WTC11 (cell line): ENCODE results near the gene TMX1. TPM values are rescaled to one million over a fixed set of nuclear protein-coding genes. Genes with fewer than 3 reads are reported as not detected.

ENCODE experiments used
- ATAC-seq: fragments of 200-7000 bp; cut with Tn5 transposase; 2 replicates; pipeline ENCODE4 v1.10.0; 2021; ENCODE audit warnings: mild to moderate bottlenecking, moderate library complexity
- CTCF ChIA-PET: fragments of 300-600 bp; sonication (Branson Sonifier 250); formaldehyde crosslinking; loops from one replicate; lab custom pipeline; 2021; ENCODE audit warnings: antibody characterized with exemption; lab: Charles Lee
- POLR2A ChIA-PET: fragments of 350-600 bp; sonication (Branson Sonifier 250); formaldehyde crosslinking; loops from one replicate; lab custom pipeline; 2021; ENCODE audit warnings: antibody characterized with exemption; lab: Charles Lee
- DNase-seq: peaks from one replicate; pipeline ENCODE4 v3.0.0; 2021; ENCODE audit warnings: low spot score
- H3K27ac Mint-ChIP-seq: 2 replicates; pipeline ENCODE4 v1.8.0; 2021; ENCODE audit warnings: mixed read lengths
- H3K27me3 Mint-ChIP-seq: 2 replicates; pipeline ENCODE4 v1.8.0; 2021; ENCODE audit warnings: low read depth, mild to moderate bottlenecking, moderate library complexity, mixed read lengths
- H3K36me3 Mint-ChIP-seq: 2 replicates; pipeline ENCODE4 v1.8.0; 2021; ENCODE audit warnings: mixed read lengths
- H3K4me1 Mint-ChIP-seq: 2 replicates; pipeline ENCODE4 v1.8.0; 2022; ENCODE audit warnings: mixed read lengths
- H3K4me3 Mint-ChIP-seq: 2 replicates; pipeline ENCODE4 v1.8.0; 2021; ENCODE audit warnings: mild to moderate bottlenecking, moderate library complexity, mixed read lengths
- H3K9me3 Mint-ChIP-seq: 2 replicates; pipeline ENCODE4 v1.8.0; 2021; ENCODE audit warnings: mixed read lengths
- AFF4 ChIP-seq: sonication (generic); formaldehyde crosslinking; IDR thresholded peaks from 2 replicates; pipeline ENCODE4 v1.8.1; 2023; ENCODE audit warnings: mild to moderate bottlenecking, missing genetic modification reagents, borderline replicate concordance
- ATF3 ChIP-seq: sonication (generic); formaldehyde crosslinking; conservative IDR thresholded peaks from 2 replicates; pipeline ENCODE4 v1.8.1; 2022; ENCODE audit warnings: mild to moderate bottlenecking, missing genetic modification reagents
- CBFB ChIP-seq: sonication (generic); formaldehyde crosslinking; IDR thresholded peaks from 2 replicates; pipeline ENCODE4 v1.8.1; 2022; ENCODE audit warnings: mild to moderate bottlenecking, low read depth, missing genetic modification reagents
- CDX4 ChIP-seq: fragments of 250-450 bp; sonication (Bioruptor Pico); IDR thresholded peaks from 2 replicates; pipeline ENCODE4 v1.9.0; 2021; ENCODE audit warnings: moderate library complexity, mild to moderate bottlenecking, inconsistent platforms, borderline replicate concordance
- E2F1 ChIP-seq: sonication (generic); formaldehyde crosslinking; IDR thresholded peaks from 2 replicates; pipeline ENCODE4 v1.8.0; 2022; ENCODE audit warnings: mild to moderate bottlenecking, missing genetic modification reagents
- E2F5 ChIP-seq: sonication (generic); formaldehyde crosslinking; IDR thresholded peaks from 2 replicates; pipeline ENCODE4 v1.8.1; 2022; ENCODE audit warnings: mild to moderate bottlenecking, moderate library complexity, missing genetic modification reagents
- ESRRA ChIP-seq: sonication (generic); formaldehyde crosslinking; IDR thresholded peaks from 2 replicates; pipeline ENCODE4 v1.8.1; 2022; ENCODE audit warnings: mild to moderate bottlenecking, missing genetic modification reagents, borderline replicate concordance
- ETV6 ChIP-seq: sonication (generic); formaldehyde crosslinking; IDR thresholded peaks from 2 replicates; pipeline ENCODE4 v1.8.1; 2022; ENCODE audit warnings: mild to moderate bottlenecking, missing genetic modification reagents
- FOXJ3 ChIP-seq: sonication (generic); formaldehyde crosslinking; IDR thresholded peaks from 2 replicates; pipeline ENCODE4 v1.9.0; 2021; ENCODE audit warnings: missing genetic modification reagents, mild to moderate bottlenecking, borderline replicate concordance
- FOXP4 ChIP-seq: sonication (generic); formaldehyde crosslinking; IDR thresholded peaks from 2 replicates; pipeline ENCODE4 v1.8.0; 2022; ENCODE audit warnings: mild to moderate bottlenecking, missing genetic modification reagents
- KAT7 ChIP-seq: sonication (generic); formaldehyde crosslinking; IDR thresholded peaks from 2 replicates; pipeline ENCODE4 v1.8.1; 2023; ENCODE audit warnings: missing genetic modification reagents, mild to moderate bottlenecking, borderline replicate concordance
- MLX ChIP-seq: sonication (generic); formaldehyde crosslinking; IDR thresholded peaks from 2 replicates; pipeline ENCODE4 v1.8.1; 2023; ENCODE audit warnings: mild to moderate bottlenecking, missing genetic modification reagents, moderate library complexity
- NR2C2 ChIP-seq: sonication (generic); formaldehyde crosslinking; IDR thresholded peaks from 2 replicates; pipeline ENCODE4 v1.8.0; 2022; ENCODE audit warnings: mild to moderate bottlenecking, missing genetic modification reagents
- PREB ChIP-seq: sonication (generic); formaldehyde crosslinking; IDR thresholded peaks from 2 replicates; pipeline ENCODE4 v1.8.1; 2022; ENCODE audit warnings: mild to moderate bottlenecking, missing genetic modification reagents, moderate library complexity, borderline replicate concordance
- RELA ChIP-seq: sonication (generic); formaldehyde crosslinking; IDR thresholded peaks from 2 replicates; pipeline ENCODE4 v1.8.1; 2022; ENCODE audit warnings: missing genetic modification reagents, mild to moderate bottlenecking, borderline replicate concordance
- RORB ChIP-seq: fragments of 250-450 bp; sonication (Bioruptor Pico); IDR thresholded peaks from 2 replicates; pipeline ENCODE4 v1.9.0; 2021; ENCODE audit warnings: mild to moderate bottlenecking
- SOX15 ChIP-seq: fragments of 250-450 bp; sonication (Bioruptor Pico); IDR thresholded peaks from 2 replicates; pipeline ENCODE4 v1.9.0; 2021; ENCODE audit warnings: mild to moderate bottlenecking
- ZNF121 ChIP-seq: sonication (generic); formaldehyde crosslinking; IDR thresholded peaks from 2 replicates; pipeline ENCODE4 v1.8.0; 2023; ENCODE audit warnings: missing genetic modification reagents
- ZNF219 ChIP-seq: sonication (generic); formaldehyde crosslinking; IDR thresholded peaks from 2 replicates; pipeline ENCODE4 v1.8.0; 2023; ENCODE audit warnings: missing genetic modification reagents, mild to moderate bottlenecking, borderline replicate concordance
- ZNF263 ChIP-seq: sonication (generic); formaldehyde crosslinking; IDR thresholded peaks from 2 replicates; pipeline ENCODE4 v1.8.1; 2022; ENCODE audit warnings: low read depth, mild to moderate bottlenecking, moderate library complexity, missing genetic modification reagents
- ZNF317 ChIP-seq: sonication (generic); formaldehyde crosslinking; IDR thresholded peaks from 2 replicates; pipeline ENCODE4 v1.8.1; 2023; ENCODE audit warnings: low read depth, mild to moderate bottlenecking, moderate library complexity, missing genetic modification reagents, borderline replicate concordance
- total RNA-seq: library from RNA; stranded (reverse); gene quantifications from 3 replicates; pipeline ENCODE4 v1.2.3, GENCODE V29; 2021

TMX1 gene
- total RNA-seq, 1 experiment from 2014 or later: 40.9 TPM

GRCh38 chr14:51228391-51228790 is 11.7 kb upstream of the TMX1 start (continued):
- TF ChIP-seq AFF4 (CRISPR knock-in tag): no peak
- no peak for TF ChIP-seq RELA (CRISPR knock-in tag)
- no peak for TF ChIP-seq ZNF263 (CRISPR knock-in tag)
- no peak for TF ChIP-seq MLX (CRISPR knock-in tag)

- H3K4me1 Mint-ChIP-seq: no peaks in the 10 kb centered on the region
- H3K27ac Mint-ChIP-seq: no peak overlapping the region
- ChIA-PET CTCF (no interaction called here), POLR2A (no interaction called here)
- H3K27me3 Mint-ChIP-seq: no peaks in the 10 kb centered on the region
- no peak for DNase-seq
- peaks cover 11% of the 10 kb centered on the region for H3K9me3 Mint-ChIP-seq
- H3K4me3 Mint-ChIP-seq: no peak overlapping the region
- TF ChIP-seq MLX (CRISPR knock-in tag): no peak
- TF ChIP-seq FOXJ3 (CRISPR knock-in tag): no peak
- TF ChIP-seq ETV6 (CRISPR knock-in tag): no peak
- no peak for TF ChIP-seq ATF3
- no peak for TF ChIP-seq NR2C2 (CRISPR knock-in tag)
- TF ChIP-seq PREB (CRISPR knock-in tag): no peak
- no peak for TF ChIP-seq SOX15 (CRISPR knock-in tag)
- TF ChIP-seq ZNF121 (CRISPR knock-in tag): no peak
- ATAC-seq: no peak
- peaks cover 1% of the 10 kb centered on the region for H3K36me3 Mint-ChIP-seq
These were observed 11.2 kb upstream of the TMX1 start for GRCh38 chr14:51228890-51229289.

- no peaks in the 10 kb centered on the region for H3K36me3 Mint-ChIP-seq
- CTCF ChIA-PET: no interaction called here
- DNase-seq (no peak), ATAC-seq (no peak)
- H3K9me3 Mint-ChIP-seq: no peaks in the 10 kb centered on the region
- no peaks in the 10 kb centered on the region for H3K27me3 Mint-ChIP-seq
- no peak overlapping the region for H3K4me3 Mint-ChIP-seq
- POLR2A ChIA-PET: no interaction called here
- H3K27ac Mint-ChIP-seq: no peak overlapping the region
- peaks cover under 1% of the 10 kb centered on the region; the same call in 1 of the 2 replicates for H3K4me1 Mint-ChIP-seq
- TF ChIP-seq ESRRA (CRISPR knock-in tag) (no peak), ZNF317 (CRISPR knock-in tag) (no peak), FOXP4 (no peak), E2F5 (CRISPR knock-in tag) (no peak), ATF3 (no peak), ZNF219 (CRISPR knock-in tag) (no peak), CBFB (CRISPR knock-in tag) (no peak), KAT7 (CRISPR knock-in tag) (no peak), E2F1 (CRISPR knock-in tag) (no peak), CDX4 (CRISPR knock-in tag) (no peak), RORB (no peak)
These were observed 3.7 kb upstream of the TMX1 start for GRCh38 chr14:51236314-51236713.
